PC-9 (cell line): ENCODE data around the gene CHMP4B. TPM values are rescaled to one million over a fixed set of nuclear protein-coding genes. Genes with fewer than 3 reads are reported as not detected.

Experiments
- BruUV-seq: library from RNA; stranded (reverse); fragments of 400-500 nt; replicated peaks from 2 replicates; lab custom pipeline; 2021; lab: Mats Ljungman, UMichigan
- CTCF ChIA-PET: fragments of 300-600 bp; sonication (Branson Sonifier 250); formaldehyde crosslinking; loops from one replicate; lab custom pipeline; 2022; ENCODE audit warnings: antibody characterized with exemption; lab: Charles Lee
- POLR2A ChIA-PET: fragments of 300-600 bp; sonication (Branson Sonifier 250); formaldehyde crosslinking; loops from one replicate; lab custom pipeline; 2022; ENCODE audit warnings: antibody characterized with exemption; ENCODE audit not compliant: unreplicated experiment; lab: Charles Lee
- DNase-seq, 2 experiments: peaks; one replicate each; pipeline versions ENCODE4 v3.0.0 to v3.0.0-alpha.2; 2015 to 2022; ENCODE audit warnings: mixed read lengths in 1 of 2
- H2AFZ ChIP-seq: fragments of 200-600 bp; sonication (generic); 2 replicates; pipeline ENCODE4 v1.8.1; 2017; ENCODE audit warnings: antibody characterized with exemption
- H3F3A ChIP-seq: fragments of 200-600 bp; sonication (generic); 2 replicates; pipeline ENCODE4 v1.8.1; 2017; ENCODE audit warnings: antibody characterized with exemption, mild to moderate bottlenecking, low read depth; ENCODE audit not compliant: insufficient read depth
- H3K27ac ChIP-seq: fragments of 200-600 bp; sonication (generic); 2 replicates; pipeline ENCODE4 v1.6.1; 2016; ENCODE audit warnings: mixed run types
- H3K27me3 ChIP-seq: fragments of 200-600 bp; sonication (generic); 2 replicates; pipeline ENCODE4 v1.6.1; 2016; ENCODE audit warnings: low read depth, mixed run types; ENCODE audit not compliant: insufficient read depth
- H3K36me3 ChIP-seq: fragments of 200-600 bp; sonication (generic); 2 replicates; pipeline ENCODE4 v1.6.1; 2016; ENCODE audit warnings: low read depth, mixed run types
- H3K4me1 ChIP-seq: fragments of 200-600 bp; sonication (generic); replicated peaks from 2 replicates; pipeline ENCODE4 v1.6.1; 2016; ENCODE audit warnings: mixed run types; ENCODE audit not compliant: insufficient read depth
- H3K4me2 ChIP-seq: fragments of 200-600 bp; sonication (generic); 2 replicates; pipeline ENCODE4 v1.6.1; 2017; ENCODE audit warnings: mixed run types
- H3K4me3 ChIP-seq: fragments of 200-600 bp; sonication (generic); 2 replicates; pipeline ENCODE4 v1.6.1; 2016; ENCODE audit warnings: mixed run types
- H3K79me2 ChIP-seq: fragments of 200-600 bp; sonication (generic); 2 replicates; pipeline ENCODE4 v1.6.1; 2017; ENCODE audit warnings: low read depth, mixed run types
- H3K9me2 ChIP-seq: fragments of 200-600 bp; sonication (generic); 2 replicates; pipeline ENCODE4 v1.8.1; 2017; ENCODE audit warnings: mild to moderate bottlenecking; ENCODE audit not compliant: insufficient read depth
- H3K9me3 ChIP-seq: fragments of 200-600 bp; sonication (generic); 2 replicates; pipeline ENCODE4 v1.8.1; 2016; ENCODE audit warnings: low read depth; ENCODE audit not compliant: insufficient read depth
- H4K20me1 ChIP-seq: fragments of 200-600 bp; sonication (generic); 2 replicates; pipeline ENCODE4 v1.8.1; 2017; ENCODE audit not compliant: insufficient read depth
- EZH2 ChIP-seq: fragments of 200-600 bp; sonication (generic); IDR thresholded peaks from 2 replicates; pipeline ENCODE4 v1.8.0; 2017; ENCODE audit warnings: antibody characterized with exemption, low read depth
- intact Hi-C: fragments of 100-400 bp; cut with micrococcal nuclease; formaldehyde crosslinking; loops from one replicate; pipeline ENCODE4 v1.10.0; 2022; ENCODE audit not compliant: unreplicated experiment
- total RNA-seq: library from RNA; stranded (reverse); gene quantifications from 2 replicates; pipeline ENCODE4 v1.2.3, GENCODE V29; 2021
- TF ChIP-seq, protein P1 (sequence below): fragments of 200-600 bp; sonication (generic); conservative IDR thresholded peaks from 2 replicates; pipeline ENCODE4 v1.6.1; 2017; ENCODE audit warnings: mixed run types, antibody characterized with exemption, mild to moderate bottlenecking, moderate library complexity

CHMP4B gene
- total RNA-seq, 1 experiment from 2014 or later = 180 TPM

DNA sequence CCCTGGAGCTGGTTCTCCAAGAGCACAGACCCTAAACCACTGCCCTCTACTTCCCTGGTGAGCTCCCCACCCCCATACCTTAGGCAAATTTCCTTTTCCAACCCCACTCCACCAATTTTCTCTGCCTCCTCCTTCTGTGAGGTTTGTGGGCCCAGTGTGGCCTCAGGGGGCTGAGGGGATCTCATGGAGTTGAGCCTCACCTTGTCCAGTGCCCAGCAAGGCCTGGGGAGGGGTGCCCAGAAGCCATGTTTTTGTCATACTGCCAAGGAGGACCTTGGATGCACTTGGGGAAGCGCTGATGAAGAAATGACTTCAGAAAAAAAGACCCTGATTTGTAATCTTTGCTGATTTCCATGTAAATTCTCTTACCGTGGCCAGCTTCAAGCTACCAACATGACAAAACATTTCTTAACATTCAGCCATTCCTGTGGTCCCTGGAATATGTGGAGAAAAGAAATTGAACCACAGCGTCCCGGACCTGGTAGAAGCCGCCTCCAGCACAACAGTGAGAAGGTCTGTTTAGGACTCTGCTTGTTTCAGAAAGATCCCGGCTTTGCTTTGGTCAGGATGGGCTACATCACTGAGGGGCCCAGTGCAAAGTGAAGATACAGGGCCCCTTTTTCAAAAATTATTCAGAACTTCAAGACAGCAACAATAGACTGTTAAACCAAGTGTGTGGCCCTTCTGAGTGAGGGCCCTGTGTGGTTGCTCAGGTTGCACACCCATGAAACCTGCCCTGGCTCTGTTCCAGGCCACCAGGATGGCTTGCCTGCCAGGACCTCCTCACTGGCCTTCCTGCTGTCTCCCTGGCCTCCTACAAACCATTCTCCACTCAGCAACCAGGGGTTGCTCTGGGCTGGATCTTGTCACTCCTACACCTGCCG is 52.5 kb downstream of the CHMP4B start:
- BruUV-seq = no TSS peak
- ChIA-PET POLR2A (no interaction called here), CTCF (interaction anchor here (0.7 to 1.0 kb wide), 2 partner anchors 48 to 72 kb away, joined by 3 to 13 read pairs; no protein-coding TSS in a partner anchor)
- Histone ChIP-seq H3K4me1 (peaks cover 15% of the 10 kb centered on the region), H3K9me2 (no peaks in the 10 kb centered on the region), H3K4me3 (no peak overlapping the region), H2AFZ (no peak overlapping the region), H4K20me1 (no peaks in the 10 kb centered on the region), H3F3A (peaks cover 18% of the 10 kb centered on the region; the same call in 1 of the 2 replicates), H3K9me3 (no peaks in the 10 kb centered on the region), H3K4me2 (no peak overlapping the region), H3K36me3 (no peaks in the 10 kb centered on the region), H3K79me2 (no peaks in the 10 kb centered on the region), H3K27me3 (no peaks in the 10 kb centered on the region), H3K27ac (no peak overlapping the region)
- intact Hi-C loops = loop anchor here (2.0 kb wide), 1 partner anchor 207 kb away; no protein-coding TSS in a partner anchor
- DNase-seq = no peak
- TF ChIP-seq EZH2 = no peak
- TF ChIP-seq, protein P1, sequence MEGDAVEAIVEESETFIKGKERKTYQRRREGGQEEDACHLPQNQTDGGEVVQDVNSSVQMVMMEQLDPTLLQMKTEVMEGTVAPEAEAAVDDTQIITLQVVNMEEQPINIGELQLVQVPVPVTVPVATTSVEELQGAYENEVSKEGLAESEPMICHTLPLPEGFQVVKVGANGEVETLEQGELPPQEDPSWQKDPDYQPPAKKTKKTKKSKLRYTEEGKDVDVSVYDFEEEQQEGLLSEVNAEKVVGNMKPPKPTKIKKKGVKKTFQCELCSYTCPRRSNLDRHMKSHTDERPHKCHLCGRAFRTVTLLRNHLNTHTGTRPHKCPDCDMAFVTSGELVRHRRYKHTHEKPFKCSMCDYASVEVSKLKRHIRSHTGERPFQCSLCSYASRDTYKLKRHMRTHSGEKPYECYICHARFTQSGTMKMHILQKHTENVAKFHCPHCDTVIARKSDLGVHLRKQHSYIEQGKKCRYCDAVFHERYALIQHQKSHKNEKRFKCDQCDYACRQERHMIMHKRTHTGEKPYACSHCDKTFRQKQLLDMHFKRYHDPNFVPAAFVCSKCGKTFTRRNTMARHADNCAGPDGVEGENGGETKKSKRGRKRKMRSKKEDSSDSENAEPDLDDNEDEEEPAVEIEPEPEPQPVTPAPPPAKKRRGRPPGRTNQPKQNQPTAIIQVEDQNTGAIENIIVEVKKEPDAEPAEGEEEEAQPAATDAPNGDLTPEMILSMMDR = no peak

GRCh38 chr20:33864324-33864963 is 53.3 kb downstream of the CHMP4B start:
- Histone ChIP-seq H3K27ac (no peak overlapping the region), H4K20me1 (no peaks in the 10 kb centered on the region), H2AFZ (no peak overlapping the region), H3F3A (peaks cover 10% of the 10 kb centered on the region; the same call in 1 of the 2 replicates), H3K4me2 (no peak overlapping the region), H3K27me3 (no peaks in the 10 kb centered on the region), H3K4me1 (peaks cover 7% of the 10 kb centered on the region), H3K4me3 (no peak overlapping the region), H3K36me3 (no peaks in the 10 kb centered on the region), H3K9me2 (no peaks in the 10 kb centered on the region), H3K79me2 (no peaks in the 10 kb centered on the region), H3K9me3 (no peaks in the 10 kb centered on the region)
- BruUV-seq = no TSS peak
- CTCF ChIA-PET = no interaction called here
- intact Hi-C loops = no loop called here
- TF ChIP-seq, protein P1 = no peak
- no peak for TF ChIP-seq EZH2
- DNase-seq = no peak
- POLR2A ChIA-PET = no interaction called here

GRCh38 chr20:33865761-33866370 is 54.7 kb downstream of the CHMP4B start:
- H4K20me1 ChIP-seq = no peaks in the 10 kb centered on the region
- ChIA-PET POLR2A (interaction anchor here (0.7 kb wide), 1 partner anchor 228 kb away, joined by 3 read pairs; no protein-coding TSS in a partner anchor), CTCF (no interaction called here)
- H3K4me3 ChIP-seq = no peak overlapping the region
- no peak for DNase-seq
- intact Hi-C loops = no loop called here
- TF ChIP-seq, protein P1 = no peak
- no peak for TF ChIP-seq EZH2
- H3K9me3 ChIP-seq = no peaks in the 10 kb centered on the region
- H3K36me3 ChIP-seq = no peaks in the 10 kb centered on the region
- no peak overlapping the region for H2AFZ ChIP-seq
- H3K79me2 ChIP-seq = no peaks in the 10 kb centered on the region
- no peaks in the 10 kb centered on the region for H3K27me3 ChIP-seq
- H3K4me2 ChIP-seq = no peak overlapping the region
- H3K27ac ChIP-seq = no peak overlapping the region
- H3F3A ChIP-seq = peaks cover 4% of the 10 kb centered on the region; the same call in 1 of the 2 replicates
- BruUV-seq = no TSS peak
- no peaks in the 10 kb centered on the region for H3K9me2 ChIP-seq
- H3K4me1 ChIP-seq = no peaks in the 10 kb centered on the region
